OCI-LY1 (cell line): ENCODE results near the gene HDAC2.

Source experiments
- H2AFZ ChIP-seq: fragments of 200-600 bp; sonication (generic), shearing (Covaris generic); 2 replicates; pipeline ENCODE4 v1.6.0; 2014; ENCODE audit warnings: antibody characterized with exemption, mild to moderate bottlenecking, low read length
- H3F3A ChIP-seq: fragments of 200-600 bp; sonication (generic), shearing (Covaris generic); 2 replicates; pipeline ENCODE4 v1.6.0; 2014; ENCODE audit warnings: mild to moderate bottlenecking, antibody characterized with exemption, low read length, moderate library complexity; ENCODE audit not compliant: insufficient read depth
- H3K27ac ChIP-seq: fragments of 200-600 bp; sonication (generic); 2 replicates; pipeline ENCODE4 v1.5.1; 2014; ENCODE audit warnings: low read length, mixed run types, mild to moderate bottlenecking, low read depth; ENCODE audit not compliant: poor library complexity, severe bottlenecking
- H3K27me3 ChIP-seq: fragments of 200-600 bp; sonication (generic); 2 replicates; pipeline ENCODE4 v1.6.0; 2014; ENCODE audit warnings: antibody characterized with exemption, mild to moderate bottlenecking, low read length, moderate library complexity; ENCODE audit not compliant: insufficient read depth
- H3K36me3 ChIP-seq: fragments of 200-600 bp; sonication (generic); 2 replicates; pipeline ENCODE4 v1.6.1; 2014; ENCODE audit warnings: mild to moderate bottlenecking, antibody characterized with exemption, low read length, moderate library complexity, mixed read lengths; ENCODE audit not compliant: insufficient read depth
- H3K4me1 ChIP-seq: fragments of 200-600 bp; sonication (generic); 2 replicates; pipeline ENCODE4 v1.5.1; 2014; ENCODE audit warnings: mild to moderate bottlenecking, low read length, moderate library complexity; ENCODE audit not compliant: insufficient read depth, severe bottlenecking
- H3K4me2 ChIP-seq: fragments of 200-600 bp; sonication (generic), shearing (Covaris generic); 2 replicates; pipeline ENCODE4 v1.6.1; 2014; ENCODE audit warnings: low read length
- H3K4me3 ChIP-seq: fragments of 200-600 bp; sonication (generic); 2 replicates; pipeline ENCODE4 v1.5.1; 2014; ENCODE audit warnings: low read length, low read depth, mild to moderate bottlenecking, mixed read lengths; ENCODE audit not compliant: poor library complexity, severe bottlenecking
- H3K79me2 ChIP-seq: fragments of 200-600 bp; shearing (Covaris generic); 2 replicates; pipeline ENCODE4 v1.6.1; 2016; ENCODE audit warnings: mixed run types, low read length, mixed read lengths; ENCODE audit not compliant: insufficient read depth
- H3K9ac ChIP-seq: fragments of 200-600 bp; sonication (generic), shearing (Covaris generic); 2 replicates; pipeline ENCODE4 v1.6.1; 2014; ENCODE audit warnings: mild to moderate bottlenecking, low read length, mixed read lengths
- H3K9me2 ChIP-seq: fragments of 200-600 bp; sonication (generic), shearing (Covaris generic); 2 replicates; pipeline ENCODE4 v1.6.1; 2014; ENCODE audit warnings: low read depth, mild to moderate bottlenecking, low read length, mixed read lengths
- H3K9me3 ChIP-seq: fragments of 200-600 bp; shearing (Covaris generic); 2 replicates; pipeline ENCODE4 v1.6.1; 2014; ENCODE audit warnings: low read length, mixed read lengths
- H4K20me1 ChIP-seq: fragments of 200-600 bp; sonication (generic), shearing (Covaris generic); 2 replicates; pipeline ENCODE4 v1.6.0; 2016; ENCODE audit warnings: mild to moderate bottlenecking, low read length; ENCODE audit not compliant: insufficient read depth
- CTCF ChIP-seq: fragments of 200-600 bp; sonication (generic), shearing (Covaris generic); IDR thresholded peaks from 2 replicates; pipeline ENCODE4 v1.5.1; 2017; ENCODE audit warnings: mild to moderate bottlenecking, antibody characterized with exemption, low read length, moderate library complexity, mixed read lengths
- EZH2 ChIP-seq: fragments of 200-600 bp; sonication (generic), shearing (Covaris generic); IDR thresholded peaks from 2 replicates; pipeline ENCODE4 v1.8.0; 2017; ENCODE audit warnings: borderline replicate concordance, mixed run types, mild to moderate bottlenecking, antibody characterized with exemption, low read length, moderate library complexity, mixed read lengths

The HDAC2 gene

GRCh38 chr6:113999284-113999683, 28.3 kb upstream of the HDAC2 start:
- Histone ChIP-seq H2AFZ (no peak overlapping the region), H3K9ac (no peak overlapping the region), H3K27ac (no peak overlapping the region), H3K36me3 (no peaks in the 10 kb centered on the region), H3K27me3 (no peaks in the 10 kb centered on the region), H3K9me2 (no peaks in the 10 kb centered on the region), H3K4me3 (no peak overlapping the region), H3K4me2 (no peak overlapping the region), H3F3A (no peaks in the 10 kb centered on the region), H3K9me3 (no peaks in the 10 kb centered on the region), H3K4me1 (no peaks in the 10 kb centered on the region), H3K79me2 (no peaks in the 10 kb centered on the region), H4K20me1 (no peaks in the 10 kb centered on the region)
- no peak for TF ChIP-seq EZH2
- TF ChIP-seq CTCF, result no peak

- Histone ChIP-seq H3K79me2 (no peaks in the 10 kb centered on the region), H3K27me3 (no peaks in the 10 kb centered on the region), H3K4me1 (no peaks in the 10 kb centered on the region), H3K9me3 (no peaks in the 10 kb centered on the region), H3K4me2 (no peak overlapping the region), H3K9me2 (no peaks in the 10 kb centered on the region), H2AFZ (no peak overlapping the region), H3K9ac (no peak overlapping the region), H3F3A (no peaks in the 10 kb centered on the region), H3K4me3 (no peak overlapping the region), H3K36me3 (no peaks in the 10 kb centered on the region), H4K20me1 (no peaks in the 10 kb centered on the region), H3K27ac (no peak overlapping the region)
- TF ChIP-seq CTCF (no peak), EZH2 (no peak)
Observed at GRCh38 chr6:113998811-113999210, 27.9 kb upstream of the HDAC2 start.

- TF ChIP-seq CTCF (no peak), EZH2 (no peak)
- H3K4me2 ChIP-seq, result no peak overlapping the region
- H3K4me3 ChIP-seq, result no peak overlapping the region
Observed at GRCh38 chr6:113997116-113997515, 26.2 kb upstream of the HDAC2 start.

More at GRCh38 chr6:113997116-113997515, 26.2 kb upstream of the HDAC2 start:
- Histone ChIP-seq H3K27ac (no peak overlapping the region), H2AFZ (no peak overlapping the region), H3F3A (no peaks in the 10 kb centered on the region), H3K4me1 (no peaks in the 10 kb centered on the region), H3K79me2 (no peaks in the 10 kb centered on the region), H3K27me3 (no peaks in the 10 kb centered on the region), H3K9ac (no peak overlapping the region), H4K20me1 (no peaks in the 10 kb centered on the region), H3K36me3 (no peaks in the 10 kb centered on the region), H3K9me3 (no peaks in the 10 kb centered on the region), H3K9me2 (no peaks in the 10 kb centered on the region)
